ENCODE data around the gene MGAT4C. TPM values are rescaled to one million over a fixed set of nuclear protein-coding genes. Genes with fewer than 3 reads are reported as not detected.

The MGAT4C gene
- total RNA-seq, 4 donors from 2014 or later, result under 0.01 to 4.5 (median 0.11) TPM

- no peak for DNase-seq (ENCODE audit: low spot score)
- no peak for TF ChIP-seq CTCF (IDR thresholded peaks at IDR 0.05)
- ATAC-seq (ENCODE audit: low FRiP score), result no peak
These were observed 198.9 kb downstream of the MGAT4C start for GRCh38 chr12:86057092-86057845.

- ATAC-seq (ENCODE audit: low FRiP score) (no peak), DNase-seq (ENCODE audit: low spot score) (no peak)
- no peak for TF ChIP-seq CTCF (IDR thresholded peaks at IDR 0.05)
These were observed 203.3 kb downstream of the MGAT4C start for GRCh38 chr12:86052921-86053320.

GRCh38 chr12:86050010-86050409 is 206.2 kb downstream of the MGAT4C start:
- ATAC-seq (ENCODE audit: low FRiP score) (no peak), DNase-seq (ENCODE audit: low spot score) (no peak)
- TF ChIP-seq CTCF (IDR thresholded peaks at IDR 0.05), result no peak

GRCh38 chr12:86044396-86044795 is 211.8 kb downstream of the MGAT4C start:
- no peak for TF ChIP-seq CTCF (IDR thresholded peaks at IDR 0.05)
- ATAC-seq (ENCODE audit: low FRiP score) (no peak), DNase-seq (ENCODE audit: low spot score) (no peak)

GRCh38 chr12:86042062-86042461 is 214.1 kb downstream of the MGAT4C start:
- no peak for TF ChIP-seq CTCF (IDR thresholded peaks at IDR 0.05)
- no peak for ATAC-seq (ENCODE audit: low FRiP score)
- DNase-seq (ENCODE audit: low spot score), result no peak

- TF ChIP-seq CTCF (IDR thresholded peaks at IDR 0.05), result no peak
- no peak for DNase-seq (ENCODE audit: low spot score)
- no peak for ATAC-seq (ENCODE audit: low FRiP score)
These were observed 237.8 kb downstream of the MGAT4C start for GRCh38 chr12:86018361-86018760.

GRCh38 chr12:86015026-86015425 is 241.2 kb downstream of the MGAT4C start:
- TF ChIP-seq CTCF (IDR thresholded peaks at IDR 0.05), result no peak
- ATAC-seq (ENCODE audit: low FRiP score) (no peak), DNase-seq (ENCODE audit: low spot score) (no peak)

Data from omental fat pad (tissue), 4 donors.